Prostate gland (tissue), 2 donors: ENCODE measurements around the gene MRI1. TPM values are rescaled to one million over a fixed set of nuclear protein-coding genes. Genes with fewer than 3 reads are reported as not detected.

ENCODE experiments used
- DNase-seq: peaks from one replicate; pipeline ENCODE4 v3.0.0-alpha.2; 2019; ENCODE audit warnings: low spot score
- H3K27ac ChIP-seq, 2 donors: fragments of 200-600 bp; sonication (generic); 2 replicates each; pipeline ENCODE4 v1.5.1; 2017 to 2019
- H3K27me3 ChIP-seq: fragments of 200-600 bp; sonication (generic); replicated peaks from 2 replicates; pipeline ENCODE4 v1.5.1; 2019; ENCODE audit not compliant: insufficient read depth
- H3K36me3 ChIP-seq, 2 donors: fragments of 200-600 bp; sonication (generic); 1 replicate in 1 of 2; 2 replicates in 1 of 2; pipeline versions ENCODE4 v1.5.1 to v1.8.1; 2017 to 2019
- H3K4me1 ChIP-seq: fragments of 200-600 bp; sonication (generic); replicated peaks from 2 replicates; pipeline ENCODE4 v1.5.1; 2019
- H3K4me3 ChIP-seq, 2 donors: fragments of 200-600 bp; sonication (generic); 2 replicates each; pipeline ENCODE4 v1.5.1; 2017 to 2019
- H3K9me3 ChIP-seq: fragments of 200-600 bp; sonication (generic); 2 replicates; pipeline ENCODE4 v1.5.1; 2017
- POLR2A ChIP-seq: fragments of 450-650 bp; IDR thresholded peaks from one replicate; pipeline ENCODE4 v1.6.1; 2016; ENCODE audit warnings: antibody characterized with exemption, mild to moderate bottlenecking
- POLR2AphosphoS5 ChIP-seq: sonication (generic); formaldehyde crosslinking; IDR thresholded peaks from one replicate; pipeline ENCODE4 v1.6.1; 2017; ENCODE audit warnings: antibody characterized with exemption
- WGBS: methylation state at CpG from one replicate; pipeline ENCODE4 v1.1.5; 2018; 5-methylcytosine and 5-hydroxymethylcytosine counted together
- intact Hi-C: fragments of 100-400 bp; cut with DNase I; formaldehyde crosslinking; loops from one replicate; pipeline ENCODE4 v1.14.2; 2022
- total RNA-seq, 2 donors: library from RNA; depleted of rRNA; stranded (reverse); fragments of >200 nt; gene quantifications; one replicate each; pipeline ENCODE4 v1.1.0, GENCODE V29; 2016
- TF ChIP-seq, protein P1 (sequence below), 4 experiments: fragments of 200-600 bp in 2 of 4; fragments of 450-650 bp in 2 of 4; sonication (generic) in 2 of 4; IDR thresholded peaks; 1 replicate in 3 of 4; 2 replicates in 1 of 4; pipeline ENCODE4 v1.5.1; 2016 to 2019; ENCODE audit warnings: antibody characterized with exemption in 4 of 4, mild to moderate bottlenecking in 2 of 4, moderate library complexity in 2 of 4

MRI1 gene
- total RNA-seq, 2 donors from 2014 or later = 62.7 to 64.5 TPM

GRCh38 chr19:13757805-13758772 lies 6.2 kb upstream of the MRI1 start:
- TF ChIP-seq POLR2AphosphoS5 (no peak), POLR2A (no peak)
- TF ChIP-seq, protein P1, sequence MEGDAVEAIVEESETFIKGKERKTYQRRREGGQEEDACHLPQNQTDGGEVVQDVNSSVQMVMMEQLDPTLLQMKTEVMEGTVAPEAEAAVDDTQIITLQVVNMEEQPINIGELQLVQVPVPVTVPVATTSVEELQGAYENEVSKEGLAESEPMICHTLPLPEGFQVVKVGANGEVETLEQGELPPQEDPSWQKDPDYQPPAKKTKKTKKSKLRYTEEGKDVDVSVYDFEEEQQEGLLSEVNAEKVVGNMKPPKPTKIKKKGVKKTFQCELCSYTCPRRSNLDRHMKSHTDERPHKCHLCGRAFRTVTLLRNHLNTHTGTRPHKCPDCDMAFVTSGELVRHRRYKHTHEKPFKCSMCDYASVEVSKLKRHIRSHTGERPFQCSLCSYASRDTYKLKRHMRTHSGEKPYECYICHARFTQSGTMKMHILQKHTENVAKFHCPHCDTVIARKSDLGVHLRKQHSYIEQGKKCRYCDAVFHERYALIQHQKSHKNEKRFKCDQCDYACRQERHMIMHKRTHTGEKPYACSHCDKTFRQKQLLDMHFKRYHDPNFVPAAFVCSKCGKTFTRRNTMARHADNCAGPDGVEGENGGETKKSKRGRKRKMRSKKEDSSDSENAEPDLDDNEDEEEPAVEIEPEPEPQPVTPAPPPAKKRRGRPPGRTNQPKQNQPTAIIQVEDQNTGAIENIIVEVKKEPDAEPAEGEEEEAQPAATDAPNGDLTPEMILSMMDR (IDR thresholded peaks at IDR 0.05) = no peak
- Histone ChIP-seq H3K27ac (no peak overlapping the region), H3K36me3 (peaks cover 19 to 21% of the 10 kb centered on the region in 2 donors), H3K4me1 (no peaks in the 10 kb centered on the region), H3K27me3 (no peaks in the 10 kb centered on the region), H3K9me3 (no peaks in the 10 kb centered on the region), H3K4me3 (no peak overlapping the region)
- intact Hi-C loops = no loop called here
- DNase-seq = no peak
- 82% methylated on average over 15 of the region's 15 CpGs for WGBS

GRCh38 chr19:13758795-13759194 lies 5.5 kb upstream of the MRI1 start:
- intact Hi-C loops = no loop called here
- no peaks in the 10 kb centered on the region for H3K9me3 ChIP-seq
- no peak overlapping the region for H3K27ac ChIP-seq
- no peak for DNase-seq
- H3K4me1 ChIP-seq = no peaks in the 10 kb centered on the region
- no peak overlapping the region for H3K4me3 ChIP-seq
- no peaks in the 10 kb centered on the region for H3K27me3 ChIP-seq
- peaks cover 19 to 21% of the 10 kb centered on the region in 2 donors for H3K36me3 ChIP-seq
- no peak for TF ChIP-seq POLR2AphosphoS5
- TF ChIP-seq, protein P1 (IDR thresholded peaks at IDR 0.05) = no peak
- no peak for TF ChIP-seq POLR2A
- 94% methylated on average over 24 of the region's 24 CpGs for WGBS

DNA sequence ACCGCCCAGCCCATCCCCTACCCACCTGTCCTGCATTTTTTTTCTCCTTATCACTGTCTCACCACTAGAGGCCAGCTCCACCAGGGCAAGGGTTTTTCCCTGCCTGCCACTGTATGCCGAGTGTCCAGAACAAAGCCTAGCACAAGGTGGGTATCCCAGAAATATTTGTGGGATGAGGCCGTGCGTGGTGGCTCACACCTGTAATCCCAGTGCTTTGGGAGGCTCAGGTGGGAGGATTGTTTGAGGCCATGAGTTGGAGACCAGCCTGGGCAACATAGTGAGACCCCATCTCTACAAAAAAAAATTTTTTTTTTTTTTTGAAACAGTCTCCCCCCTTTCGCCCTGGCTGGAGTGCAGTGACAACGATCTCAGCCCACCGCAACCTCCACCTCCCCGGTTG lies 2.9 kb upstream of the MRI1 start:
- intact Hi-C loops = no loop called here

GRCh38 chr19:13762635-13763235 lies 1.6 kb upstream of the MRI1 start:
- Histone ChIP-seq H3K27ac (no peak overlapping the region), H3K27me3 (no peaks in the 10 kb centered on the region), H3K9me3 (no peaks in the 10 kb centered on the region), H3K4me1 (peaks cover 6% of the 10 kb centered on the region), H3K4me3 (no peak overlapping the region), H3K36me3 (peaks cover 6 to 10% of the 10 kb centered on the region in 2 donors)
- no peak for TF ChIP-seq POLR2A
- TF ChIP-seq, protein P1 (IDR thresholded peaks at IDR 0.05) = no peak
- DNase-seq = no peak
- intact Hi-C loops = no loop called here
- WGBS = 88% methylated on average over 35 of the region's 42 CpGs

More for the DNA sequence above, 2.9 kb upstream of the MRI1 start:
- Histone ChIP-seq H3K27me3 (no peaks in the 10 kb centered on the region), H3K27ac (no peak overlapping the region), H3K4me3 (no peak overlapping the region), H3K36me3 (peaks cover 9 to 19% of the 10 kb centered on the region in 2 donors), H3K4me1 (peaks cover 6% of the 10 kb centered on the region), H3K9me3 (no peaks in the 10 kb centered on the region)
- 89% methylated on average over 8 of the region's 8 CpGs for WGBS
- DNase-seq = no peak
- no peak for TF ChIP-seq POLR2AphosphoS5
- no peak for TF ChIP-seq POLR2A
- TF ChIP-seq, protein P1 (IDR thresholded peaks at IDR 0.05) = no peak
